ENCODE results near the gene DIABLO. TPM values are rescaled to one million over a fixed set of nuclear protein-coding genes. Genes with fewer than 3 reads are reported as not detected.
"Not testable (repeated sequence)": the region's sequence is repeated elsewhere in the genome, so short reads cannot be mapped to it uniquely, and the experiment has no call there.

Gene DIABLO
- total RNA-seq, 2 donors from 2014 or later = 15.8 to 28.3 TPM

DNA sequence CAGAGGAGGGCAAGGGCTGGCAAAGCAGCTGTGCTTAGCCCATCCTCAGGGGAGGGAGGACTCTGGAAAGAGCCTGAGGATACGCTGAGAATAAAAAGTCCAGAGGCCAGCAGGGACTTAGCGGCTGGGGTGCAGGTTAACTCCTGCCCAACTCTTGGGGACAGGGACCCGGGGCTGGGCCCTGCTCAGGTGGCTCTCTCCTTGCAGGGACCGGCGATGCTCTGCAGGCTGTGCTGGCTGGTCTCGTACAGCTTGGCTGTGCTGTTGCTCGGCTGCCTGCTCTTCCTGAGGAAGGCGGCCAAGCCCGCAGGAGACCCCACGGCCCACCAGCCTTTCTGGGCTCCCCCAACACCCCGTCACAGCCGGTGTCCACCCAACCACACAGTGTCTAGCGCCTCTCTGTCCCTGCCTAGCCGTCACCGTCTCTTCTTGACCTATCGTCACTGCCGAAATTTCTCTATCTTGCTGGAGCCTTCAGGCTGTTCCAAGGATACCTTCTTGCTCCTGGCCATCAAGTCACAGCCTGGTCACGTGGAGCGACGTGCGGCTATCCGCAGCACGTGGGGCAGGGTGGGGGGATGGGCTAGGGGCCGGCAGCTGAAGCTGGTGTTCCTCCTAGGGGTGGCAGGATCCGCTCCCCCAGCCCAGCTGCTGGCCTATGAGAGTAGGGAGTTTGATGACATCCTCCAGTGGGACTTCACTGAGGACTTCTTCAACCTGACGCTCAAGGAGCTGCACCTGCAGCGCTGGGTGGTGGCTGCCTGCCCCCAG is 19.6 kb downstream of the DIABLO start:
- Histone ChIP-seq H3K9me3 (no peaks in the 10 kb centered on the region), H3K27ac (no peak overlapping the region), H3K27me3 (peaks cover 0 to 17% of the 10 kb centered on the region in 2 donors), H3K4me1 (peaks cover 21% of the 10 kb centered on the region), H3K4me3 (no peak overlapping the region), H3K36me3 (replicated peaks in 1 of 2; ENCODE audit: insufficient read depth in 1 of 2, low read depth in 2 of 2) (peaks cover 3 to 4% of the 10 kb centered on the region in 2 donors)
- ATAC-seq = no peak
- 57 to 58% methylated on average over 24 to 27 of the region's 27 CpGs for WGBS, 2 donors
- intact Hi-C loops (cut with DNase I) = no loop called here
- DNase-seq = no peak
- TF ChIP-seq CTCF (IDR thresholded peaks at IDR 0.05) (no peak), POLR2A (IDR thresholded peaks at IDR 0.05) (peak in 1 of 3 donors; percentile 4)

GRCh38 chr12:122205053-122205925 is 20.6 kb downstream of the DIABLO start:
- ATAC-seq = no peak
- H3K4me1 ChIP-seq = peaks cover 21% of the 10 kb centered on the region
- DNase-seq = no peak
- H3K27ac ChIP-seq = no peak overlapping the region
- H3K9me3 ChIP-seq = no peaks in the 10 kb centered on the region
- peaks cover 3 to 4% of the 10 kb centered on the region in 2 donors for H3K36me3 ChIP-seq (replicated peaks in 1 of 2; ENCODE audit: insufficient read depth in 1 of 2, low read depth in 2 of 2)
- TF ChIP-seq POLR2A (IDR thresholded peaks at IDR 0.05) = no peak
- TF ChIP-seq CTCF (IDR thresholded peaks at IDR 0.05) = no peak
- peaks cover 0 to 20% of the 10 kb centered on the region in 2 donors for H3K27me3 ChIP-seq
- WGBS, 2 donors = 46 to 54% methylated on average over 23 of the region's 23 CpGs
- H3K4me3 ChIP-seq = no peak overlapping the region
- intact Hi-C loops (cut with DNase I) = no loop called here

DNA sequence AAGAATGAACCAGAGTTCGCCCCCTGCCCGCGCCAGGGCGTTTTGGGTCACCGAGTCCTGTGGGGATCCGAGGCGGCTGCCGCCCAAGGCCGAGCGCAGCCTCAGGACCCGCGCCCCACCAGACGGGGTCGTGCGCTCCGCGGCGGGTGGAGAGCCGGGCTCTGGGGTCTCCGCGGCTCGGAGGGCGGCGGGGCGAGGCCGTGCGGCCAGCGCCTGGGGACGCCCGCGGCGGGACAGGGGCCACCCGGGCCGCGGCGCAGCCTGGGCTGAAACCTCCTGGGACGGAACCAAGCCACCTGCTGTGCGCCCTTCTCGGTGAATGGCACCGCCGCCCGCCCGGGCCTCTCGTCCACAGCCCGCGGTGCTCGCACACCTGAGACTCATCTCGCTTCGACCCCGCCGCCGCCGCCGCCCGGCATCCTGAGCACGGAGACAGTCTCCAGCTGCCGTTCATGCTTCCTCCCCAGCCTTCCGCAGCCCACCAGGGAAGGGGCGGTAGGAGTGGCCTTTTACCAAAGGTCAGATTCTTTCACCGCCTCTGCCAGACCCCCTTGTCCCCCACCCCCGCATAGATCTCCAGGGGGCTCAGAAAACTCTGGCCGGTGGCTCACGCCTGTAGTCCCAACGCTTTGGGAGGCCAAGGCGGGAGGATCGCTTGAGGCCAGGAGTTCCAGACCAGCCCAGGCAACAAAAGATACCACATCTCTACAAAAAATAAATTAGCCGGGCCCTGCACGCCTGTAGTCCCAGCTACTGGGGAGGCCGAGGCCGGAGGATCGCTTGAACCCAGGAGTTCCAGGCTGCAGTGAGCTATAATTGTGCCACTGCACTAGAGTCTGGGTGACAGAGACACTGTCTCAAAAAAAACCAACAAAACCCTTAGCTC is 21.4 kb downstream of the DIABLO start:
- peaks cover 21% of the 10 kb centered on the region for H3K4me1 ChIP-seq
- 13 to 47% methylated on average over 14 to 65 of the region's 71 CpGs for WGBS, 2 donors
- ATAC-seq = peak; percentile 10
- intact Hi-C loops (cut with DNase I) = no loop called here
- no peak for TF ChIP-seq CTCF (IDR thresholded peaks at IDR 0.05)
- no peak for TF ChIP-seq POLR2A (IDR thresholded peaks at IDR 0.05)
- peaks cover 2 to 4% of the 10 kb centered on the region in 2 donors for H3K36me3 ChIP-seq (replicated peaks in 1 of 2; ENCODE audit: insufficient read depth in 1 of 2, low read depth in 2 of 2)
- no peaks in the 10 kb centered on the region for H3K9me3 ChIP-seq
- no peak overlapping the region for H3K27ac ChIP-seq
- H3K4me3 ChIP-seq = no peak overlapping the region
- H3K27me3 ChIP-seq = peaks cover 0 to 24% of the 10 kb centered on the region in 2 donors
- DNase-seq = peak in 2 of 4 donors; percentile 20 to 25

DNA sequence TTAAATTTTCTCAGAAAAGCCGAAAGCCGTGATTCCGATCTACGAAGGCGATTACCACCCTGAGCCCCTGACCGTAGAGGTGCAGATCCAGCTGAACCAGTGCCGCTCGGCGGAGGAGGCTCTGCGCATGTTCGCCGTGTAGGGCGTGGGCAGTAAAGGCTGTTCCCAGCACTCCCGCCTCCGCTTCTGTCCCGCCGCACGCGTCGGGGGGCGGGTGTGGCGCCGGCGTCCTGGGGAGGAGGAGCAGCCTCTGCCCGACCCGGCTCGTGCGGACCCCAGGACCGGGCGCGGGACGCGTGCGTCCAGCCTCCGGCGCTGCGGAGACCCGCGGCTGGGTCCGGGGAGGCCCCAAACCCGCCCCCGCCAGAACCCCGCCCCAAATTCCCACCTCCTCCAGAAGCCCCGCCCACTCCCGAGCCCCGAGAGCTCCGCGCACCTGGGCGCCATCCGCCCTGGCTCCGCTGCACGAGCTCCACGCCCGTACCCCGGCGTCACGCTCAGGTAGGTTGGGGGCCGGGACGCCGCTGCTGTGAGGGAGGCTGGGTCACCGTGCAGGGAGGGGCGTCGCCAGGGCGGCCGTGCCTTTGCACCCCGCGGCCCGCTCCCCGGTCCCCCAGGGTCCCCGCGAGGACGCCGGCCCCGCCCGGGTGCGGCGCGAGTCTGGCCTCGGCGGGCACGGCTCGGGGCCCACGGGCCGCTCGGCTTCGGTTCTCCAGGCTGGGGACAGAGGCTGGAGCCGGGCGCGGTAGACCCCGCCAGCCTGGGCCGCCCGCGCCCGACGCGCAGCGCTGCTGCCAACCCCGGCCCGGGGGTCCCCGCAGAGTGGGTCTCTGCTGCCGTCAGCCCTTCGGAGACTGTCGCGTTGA is 22.3 kb downstream of the DIABLO start, which contains the start of gene B3GNT4:
B3GNT4 (plus strand) TSS at position 409 of the 866 bp plus-strand sequence. CDS start 910 bp downstream, outside the sequence.
- peak within 1 kb of the TSS in 1 of 2 donors; percentile 31 for H3K4me3 ChIP-seq
- 1% methylated on average over 82 of the region's 104 CpGs; no CpG with 5 or more reads in 1 of the 2 donors for WGBS, 2 donors
- H3K27ac ChIP-seq = no peak within 1 kb of the TSS
- peaks cover 0 to 24% of the 10 kb centered on the region in 2 donors for H3K27me3 ChIP-seq
- peak; percentile 73 for ATAC-seq
- H3K36me3 ChIP-seq (replicated peaks in 1 of 2; ENCODE audit: insufficient read depth in 1 of 2, low read depth in 2 of 2) = peaks cover 2 to 4% of the 10 kb centered on the region in 2 donors
- H3K9me3 ChIP-seq = no peaks in the 10 kb centered on the region
- peaks cover 21% of the 10 kb centered on the region for H3K4me1 ChIP-seq
- TF ChIP-seq POLR2A (IDR thresholded peaks at IDR 0.05) = no peak
- no peak for TF ChIP-seq CTCF (IDR thresholded peaks at IDR 0.05)
- intact Hi-C loops (cut with DNase I) = no loop called here
- DNase-seq = peak; percentile 64 to 78 (median 72)

GRCh38 chr12:122202811-122203210 is 23.0 kb downstream of the DIABLO start:
- H3K27ac ChIP-seq; H3K36me3 ChIP-seq (replicated peaks in 1 of 2; ENCODE audit: insufficient read depth in 1 of 2, low read depth in 2 of 2); ATAC-seq; H3K9me3 ChIP-seq; intact Hi-C loops (cut with DNase I); DNase-seq: not testable (repeated sequence)
- Histone ChIP-seq H3K4me1 (peaks cover 21% of the 10 kb centered on the region), H3K4me3 (peak overlapping the region in 1 of 2 donors; percentile 31), H3K27me3 (peaks cover 0 to 24% of the 10 kb centered on the region in 2 donors)
- 50 to 58% methylated on average over 19 of the region's 19 CpGs for WGBS, 2 donors

Data from body of pancreas (tissue), 4 donors.